Upper lobe of left lung (tissue), 6 donors: ENCODE measurements around the gene MTARC2. TPM values are rescaled to one million over a fixed set of nuclear protein-coding genes. Genes with fewer than 3 reads are reported as not detected.

ENCODE experiments used
- ATAC-seq, 2 donors: fragments of 200-7000 bp; cut with Tn5 transposase; one replicate each; pipeline ENCODE4 v1.9.1; 2022; ENCODE audit warnings: mild to moderate bottlenecking in 2 of 2, moderate library complexity in 2 of 2; ENCODE audit not compliant: low FRiP score in 2 of 2
- DNase-seq, 2 donors: peaks; one replicate each; pipeline ENCODE4 v3.0.0-alpha.2; 2019 to 2020
- H3K27ac ChIP-seq, 4 donors: fragments of 200-600 bp; sonication (generic); one replicate each; pipeline ENCODE4 v1.5.1; 2016 to 2019
- H3K27me3 ChIP-seq, 4 donors: fragments of 200-600 bp; sonication (generic); one replicate each; pipeline ENCODE4 v1.5.1; 2017 to 2019
- H3K36me3 ChIP-seq, 4 donors: fragments of 200-600 bp; sonication (generic); one replicate each; pipeline ENCODE4 v1.5.1; 2016 to 2019
- H3K4me1 ChIP-seq, 4 donors: fragments of 200-600 bp; sonication (generic); one replicate each; pipeline ENCODE4 v1.5.1; 2018 to 2019
- H3K4me3 ChIP-seq, 4 donors: fragments of 200-600 bp; sonication (generic); one replicate each; pipeline ENCODE4 v1.5.1; 2017 to 2019; ENCODE audit warnings: mild to moderate bottlenecking in 2 of 4, moderate library complexity in 1 of 4
- H3K9me3 ChIP-seq, 4 donors: fragments of 200-600 bp; sonication (generic); one replicate each; pipeline ENCODE4 v1.5.1; 2018 to 2019
- EP300 ChIP-seq, 4 donors: sonication (generic); formaldehyde crosslinking; IDR thresholded peaks; one replicate each; pipeline ENCODE4 v1.5.1; 2017; ENCODE audit warnings: antibody characterized with exemption in 4 of 4, control low read depth in 2 of 4
- POLR2A ChIP-seq, 4 donors: fragments of 450-650 bp; IDR thresholded peaks; one replicate each; pipeline ENCODE4 v1.5.1; 2016 to 2017; ENCODE audit warnings: antibody characterized with exemption in 4 of 4, mild to moderate bottlenecking in 2 of 4
- POLR2AphosphoS5 ChIP-seq, 2 donors: sonication (generic); formaldehyde crosslinking; IDR thresholded peaks; one replicate each; pipeline ENCODE4 v1.5.1; 2017; ENCODE audit warnings: antibody characterized with exemption in 2 of 2
- WGBS, 2 donors: methylation state at CpG; one replicate each; pipeline ENCODE4 v1.1.5; 2017 to 2018; 5-methylcytosine and 5-hydroxymethylcytosine counted together
- total RNA-seq, 6 donors: library from RNA; depleted of rRNA in 4 of 6; stranded (reverse); fragments of >200 nt in 4 of 6; gene quantifications; one replicate each; pipeline versions ENCODE4 v1.1.0 to v1.2.1, GENCODE V29; 2016 to 2021
- TF ChIP-seq, protein P1 (sequence below), 6 experiments: fragments of 450-650 bp in 4 of 6; fragments of 200-600 bp in 2 of 6; sonication (generic) in 2 of 6; IDR thresholded peaks; one replicate each; pipeline ENCODE4 v1.5.1; 2016 to 2019; ENCODE audit warnings: antibody characterized with exemption in 6 of 6
- donor health status: DM: no; HTN: no; CAD: no; lungs with moderate emphysema.
- donor health status: DM: no; HTN: yes; CAD: no; lungs with severe emphysema.

MTARC2 gene
- total RNA-seq, 6 donors from 2014 or later, result 44.2 to 125 (median 62.0) TPM

DNA sequence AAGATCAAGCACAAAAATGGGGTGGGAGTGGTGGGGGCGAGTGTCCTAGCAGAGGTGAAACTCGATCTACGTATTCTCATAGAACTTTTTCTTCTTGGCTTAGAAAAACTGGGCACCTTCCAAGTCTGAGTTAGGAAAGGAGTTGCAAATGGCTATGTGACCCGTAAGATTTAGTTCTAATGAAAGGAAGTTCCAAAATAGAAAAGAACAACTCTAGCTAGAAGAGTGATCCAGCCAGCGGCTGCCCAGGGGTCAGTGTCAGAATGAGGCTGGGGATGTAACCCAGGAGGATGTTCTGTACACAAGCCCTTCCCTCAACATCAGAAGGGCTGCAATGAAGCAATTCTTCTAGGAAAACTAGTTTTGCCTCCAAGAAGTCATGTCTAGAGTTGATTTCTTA, 43.8 kb downstream of the MTARC2 start:
- no peak for DNase-seq
- 26 to 33% methylated on average over 5 of the region's 5 CpGs for WGBS, 2 donors
- Histone ChIP-seq H3K9me3 (no peaks in the 10 kb centered on the region), H3K27me3 (no peaks in the 10 kb centered on the region), H3K4me1 (peaks cover 29 to 43% (median 32%) of the 10 kb centered on the region in 4 donors), H3K4me3 (no peak overlapping the region), H3K27ac (peak overlapping the region; percentile 11 to 88 (median 56)), H3K36me3 (peaks cover 0 to 4% (median 0%) of the 10 kb centered on the region in 4 donors)
- no peak for ATAC-seq
- TF ChIP-seq, protein P1, sequence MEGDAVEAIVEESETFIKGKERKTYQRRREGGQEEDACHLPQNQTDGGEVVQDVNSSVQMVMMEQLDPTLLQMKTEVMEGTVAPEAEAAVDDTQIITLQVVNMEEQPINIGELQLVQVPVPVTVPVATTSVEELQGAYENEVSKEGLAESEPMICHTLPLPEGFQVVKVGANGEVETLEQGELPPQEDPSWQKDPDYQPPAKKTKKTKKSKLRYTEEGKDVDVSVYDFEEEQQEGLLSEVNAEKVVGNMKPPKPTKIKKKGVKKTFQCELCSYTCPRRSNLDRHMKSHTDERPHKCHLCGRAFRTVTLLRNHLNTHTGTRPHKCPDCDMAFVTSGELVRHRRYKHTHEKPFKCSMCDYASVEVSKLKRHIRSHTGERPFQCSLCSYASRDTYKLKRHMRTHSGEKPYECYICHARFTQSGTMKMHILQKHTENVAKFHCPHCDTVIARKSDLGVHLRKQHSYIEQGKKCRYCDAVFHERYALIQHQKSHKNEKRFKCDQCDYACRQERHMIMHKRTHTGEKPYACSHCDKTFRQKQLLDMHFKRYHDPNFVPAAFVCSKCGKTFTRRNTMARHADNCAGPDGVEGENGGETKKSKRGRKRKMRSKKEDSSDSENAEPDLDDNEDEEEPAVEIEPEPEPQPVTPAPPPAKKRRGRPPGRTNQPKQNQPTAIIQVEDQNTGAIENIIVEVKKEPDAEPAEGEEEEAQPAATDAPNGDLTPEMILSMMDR (IDR thresholded peaks at IDR 0.05), result no peak
- no peak for TF ChIP-seq POLR2AphosphoS5 (IDR thresholded peaks at IDR 0.05)
- no peak for TF ChIP-seq EP300 (IDR thresholded peaks at IDR 0.05)
- no peak for TF ChIP-seq POLR2A (IDR thresholded peaks at IDR 0.05)

- Histone ChIP-seq H3K27ac (no peak overlapping the region), H3K4me1 (peaks cover 5 to 9% (median 7%) of the 10 kb centered on the region in 4 donors), H3K36me3 (peaks cover 0 to 26% (median 20%) of the 10 kb centered on the region in 4 donors), H3K9me3 (no peaks in the 10 kb centered on the region), H3K27me3 (no peaks in the 10 kb centered on the region), H3K4me3 (no peak overlapping the region)
- 85 to 96% methylated on average over 10 of the region's 10 CpGs for WGBS, 2 donors
- ATAC-seq (no peak), DNase-seq (peak in 1 of 2 donors; percentile 45)
- TF ChIP-seq, protein P1 (IDR thresholded peaks at IDR 0.05), result no peak
- TF ChIP-seq POLR2A (IDR thresholded peaks at IDR 0.05) (no peak), EP300 (IDR thresholded peaks at IDR 0.05) (no peak), POLR2AphosphoS5 (IDR thresholded peaks at IDR 0.05) (no peak)
Observed at GRCh38 chr1:220796530-220796929, 48.4 kb downstream of the MTARC2 start.

GRCh38 chr1:220797044-220797443, 48.9 kb downstream of the MTARC2 start:
- no peaks in the 10 kb centered on the region for H3K9me3 ChIP-seq
- H3K4me1 ChIP-seq, result peaks cover 0 to 3% (median 2%) of the 10 kb centered on the region in 4 donors
- no peaks in the 10 kb centered on the region for H3K27me3 ChIP-seq
- TF ChIP-seq POLR2AphosphoS5 (IDR thresholded peaks at IDR 0.05) (no peak), EP300 (IDR thresholded peaks at IDR 0.05) (no peak)
- ATAC-seq (no peak), DNase-seq (no peak)
- no peak overlapping the region for H3K27ac ChIP-seq
- H3K4me3 ChIP-seq, result no peak overlapping the region
- peaks cover 0 to 32% (median 23%) of the 10 kb centered on the region in 4 donors for H3K36me3 ChIP-seq

DNA sequence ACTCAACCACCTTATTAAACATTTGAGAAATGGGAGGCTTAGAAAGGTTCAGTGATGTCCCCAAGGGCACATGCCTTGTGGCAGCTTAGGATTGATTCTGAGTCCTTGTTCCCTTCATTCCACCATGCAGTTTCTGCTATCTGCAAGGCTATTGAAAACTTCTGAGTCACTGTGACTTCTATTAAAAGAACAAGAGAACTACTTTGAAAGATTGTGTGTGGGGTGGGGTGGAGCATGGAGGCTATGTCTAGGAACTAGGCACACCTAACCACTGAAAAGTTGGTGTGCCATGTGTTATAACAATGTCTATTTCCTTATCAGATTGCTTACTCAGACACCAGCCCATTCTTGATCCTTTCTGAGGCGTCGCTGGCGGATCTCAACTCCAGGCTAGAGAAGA, 49.4 kb downstream of the MTARC2 start:
- TF ChIP-seq EP300 (IDR thresholded peaks at IDR 0.05) (no peak), POLR2AphosphoS5 (IDR thresholded peaks at IDR 0.05) (no peak), POLR2A (IDR thresholded peaks at IDR 0.05) (no peak)
- TF ChIP-seq, protein P1 (IDR thresholded peaks at IDR 0.05), result no peak
- Histone ChIP-seq H3K9me3 (no peaks in the 10 kb centered on the region), H3K4me3 (no peak overlapping the region), H3K36me3 (peaks cover 0 to 34% (median 24%) of the 10 kb centered on the region in 4 donors), H3K4me1 (no peaks in the 10 kb centered on the region), H3K27ac (no peak overlapping the region), H3K27me3 (no peaks in the 10 kb centered on the region)
- DNase-seq (no peak), ATAC-seq (no peak)
- 80 to 88% methylated on average over 3 of the region's 3 CpGs for WGBS, 2 donors

DNA sequence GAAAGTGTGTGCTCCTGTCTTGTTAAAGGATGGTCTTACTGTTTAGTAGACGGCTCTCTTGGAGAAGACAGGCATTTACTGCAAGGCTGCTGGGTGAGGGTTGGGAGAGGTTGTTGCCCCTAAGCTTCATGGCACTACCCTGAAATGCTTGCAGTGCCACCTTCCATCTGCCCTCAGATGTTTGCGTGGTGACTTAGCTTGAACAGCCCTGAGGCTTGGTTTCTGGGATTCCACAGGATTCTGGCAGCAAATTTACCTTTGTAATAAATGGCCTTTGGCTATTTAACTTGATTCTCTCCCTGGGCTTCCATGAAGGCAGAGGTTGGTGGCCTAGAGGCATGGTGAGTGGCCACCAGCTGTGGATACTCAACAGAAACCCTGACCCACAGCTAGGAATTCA, 50.2 kb downstream of the MTARC2 start:
- ATAC-seq, result no peak
- Histone ChIP-seq H3K36me3 (peaks cover 0 to 34% (median 24%) of the 10 kb centered on the region in 4 donors), H3K27ac (no peak overlapping the region)

More for the DNA sequence above, 50.2 kb downstream of the MTARC2 start:
- no peaks in the 10 kb centered on the region for H3K27me3 ChIP-seq
- peaks cover 0 to 2% (median 0%) of the 10 kb centered on the region in 4 donors for H3K4me1 ChIP-seq
- WGBS, 2 donors, result 86 to 93% methylated on average over 2 of the region's 2 CpGs
- DNase-seq, result no peak
- no peak overlapping the region for H3K4me3 ChIP-seq
- no peak for TF ChIP-seq POLR2A (IDR thresholded peaks at IDR 0.05)
- TF ChIP-seq POLR2AphosphoS5 (IDR thresholded peaks at IDR 0.05), result no peak
- no peak for TF ChIP-seq EP300 (IDR thresholded peaks at IDR 0.05)
- TF ChIP-seq, protein P1 (IDR thresholded peaks at IDR 0.05), result no peak
- H3K9me3 ChIP-seq, result no peaks in the 10 kb centered on the region
